ENCODE results near the gene TRAF7.

GRCh38 chr16:2213817-2214718, 58.5 kb downstream of the TRAF7 start:
- TF ChIP-seq EZH2 (IDR thresholded peaks at IDR 0.05; ENCODE audit: borderline replicate concordance, low read length) = no peak
- TF ChIP-seq, protein P1, sequence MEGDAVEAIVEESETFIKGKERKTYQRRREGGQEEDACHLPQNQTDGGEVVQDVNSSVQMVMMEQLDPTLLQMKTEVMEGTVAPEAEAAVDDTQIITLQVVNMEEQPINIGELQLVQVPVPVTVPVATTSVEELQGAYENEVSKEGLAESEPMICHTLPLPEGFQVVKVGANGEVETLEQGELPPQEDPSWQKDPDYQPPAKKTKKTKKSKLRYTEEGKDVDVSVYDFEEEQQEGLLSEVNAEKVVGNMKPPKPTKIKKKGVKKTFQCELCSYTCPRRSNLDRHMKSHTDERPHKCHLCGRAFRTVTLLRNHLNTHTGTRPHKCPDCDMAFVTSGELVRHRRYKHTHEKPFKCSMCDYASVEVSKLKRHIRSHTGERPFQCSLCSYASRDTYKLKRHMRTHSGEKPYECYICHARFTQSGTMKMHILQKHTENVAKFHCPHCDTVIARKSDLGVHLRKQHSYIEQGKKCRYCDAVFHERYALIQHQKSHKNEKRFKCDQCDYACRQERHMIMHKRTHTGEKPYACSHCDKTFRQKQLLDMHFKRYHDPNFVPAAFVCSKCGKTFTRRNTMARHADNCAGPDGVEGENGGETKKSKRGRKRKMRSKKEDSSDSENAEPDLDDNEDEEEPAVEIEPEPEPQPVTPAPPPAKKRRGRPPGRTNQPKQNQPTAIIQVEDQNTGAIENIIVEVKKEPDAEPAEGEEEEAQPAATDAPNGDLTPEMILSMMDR (conservative IDR thresholded peaks at IDR 0.05 in 1 of 2, IDR thresholded peaks at IDR 0.05 in 1 of 2; ENCODE audit: extremely low read depth in 1 of 2, insufficient read depth in 1 of 2, low read depth in 1 of 2, low read length in 2 of 2) = no peak

Measured in mammary epithelial cell (primary cell).